HG02938 (cell line): ENCODE results near the gene PARD6G.

ENCODE experiments used
- ATAC-seq: cut with Tn5 transposase; IDR thresholded peaks from one replicate; pipeline ENCODE4 v1.9.1; 2021; ENCODE audit warnings: mild to moderate bottlenecking, moderate library complexity; ENCODE audit not compliant: unreplicated experiment

PARD6G gene

DNA sequence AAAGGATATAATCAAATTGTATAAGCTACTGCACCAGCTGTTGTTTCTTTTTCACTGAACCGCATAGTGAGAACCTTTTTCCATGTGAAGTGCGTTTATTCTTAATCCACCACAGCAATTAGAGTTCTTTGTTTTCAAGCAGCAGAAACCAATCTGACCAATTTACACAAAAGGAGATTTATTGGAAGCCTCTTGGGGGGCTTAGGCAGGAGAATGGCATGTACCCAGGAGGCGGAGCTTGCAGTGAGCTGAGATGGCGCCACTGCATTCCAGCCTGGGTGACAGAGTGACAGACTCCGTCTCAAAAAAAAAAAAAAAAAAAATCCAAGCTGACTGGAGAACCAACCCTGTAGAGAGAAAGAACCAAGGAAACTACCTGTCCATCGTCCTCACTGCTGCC, 128.2 kb downstream of the PARD6G start:
- no peak for ATAC-seq

DNA sequence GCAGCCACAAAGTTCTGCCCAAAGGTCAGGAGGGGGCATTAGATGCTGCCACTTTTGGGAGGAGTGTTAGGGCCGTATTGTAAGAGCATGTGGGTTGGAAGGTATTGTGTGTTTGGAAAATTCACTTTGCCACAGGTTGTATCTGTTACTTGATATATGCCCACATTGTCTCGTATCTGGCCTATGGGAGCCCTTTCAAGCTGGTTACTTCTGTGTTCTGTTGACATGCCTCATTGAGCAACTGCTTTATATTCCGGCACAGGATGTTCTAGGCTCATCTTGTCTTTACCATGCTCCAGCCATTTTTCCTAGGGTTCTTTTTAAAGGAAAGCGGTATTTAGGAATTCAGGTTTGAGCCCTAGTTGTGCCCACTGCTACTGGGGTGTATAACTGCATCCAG, 132.3 kb downstream of the PARD6G start:
- ATAC-seq = no peak

DNA sequence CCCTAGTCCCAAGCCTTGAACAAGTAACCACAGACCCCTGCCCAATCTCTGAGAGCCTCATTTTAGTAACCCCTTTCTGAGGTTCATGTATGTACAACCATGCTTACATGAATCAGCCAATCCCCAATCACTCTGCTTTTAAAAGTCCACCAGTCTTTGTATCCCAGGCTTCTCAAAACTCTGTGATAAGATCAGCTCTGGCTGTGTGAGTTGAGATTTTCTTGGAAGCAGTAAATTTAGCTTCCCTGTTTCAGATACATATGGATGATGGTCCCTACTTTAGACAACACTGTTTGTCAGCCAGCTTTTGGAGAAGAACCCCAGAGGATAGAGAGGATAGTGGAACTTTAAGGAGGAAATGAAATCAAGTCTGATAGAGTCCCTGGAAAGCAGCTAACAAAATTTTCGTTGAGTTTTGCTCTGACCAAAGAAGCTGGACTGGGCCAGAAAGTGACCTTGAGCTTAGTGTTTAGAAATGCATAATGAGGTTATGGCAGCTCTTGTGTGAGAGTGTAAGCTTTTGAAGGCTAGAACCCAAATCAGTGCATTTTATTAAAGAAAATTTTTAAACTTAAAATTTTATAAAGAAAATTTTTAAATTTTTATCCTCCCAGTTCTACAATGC, 134.6 kb downstream of the PARD6G start:
- no peak for ATAC-seq

DNA sequence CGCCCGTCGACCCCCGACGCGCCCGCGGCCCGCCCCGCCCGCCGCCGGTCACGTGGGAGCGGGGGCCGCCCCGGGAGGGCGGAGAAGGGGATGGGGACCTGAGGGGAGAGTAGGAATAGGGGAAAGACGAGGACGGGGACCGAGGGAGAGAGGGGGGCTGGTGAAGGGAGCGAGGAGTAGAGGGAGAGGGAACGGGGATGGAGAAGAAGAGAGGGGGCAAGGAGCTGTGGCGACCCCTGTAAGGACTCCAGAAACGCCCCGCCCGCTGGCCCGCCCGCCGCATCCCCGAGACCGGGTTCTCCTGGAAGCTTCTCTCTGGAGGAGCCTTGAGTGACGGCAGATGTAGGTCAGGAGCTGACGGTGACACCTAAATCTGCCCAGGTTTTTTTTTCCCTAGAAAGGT, 137.6 kb downstream of the PARD6G start:
- ATAC-seq = peak; percentile 13

DNA sequence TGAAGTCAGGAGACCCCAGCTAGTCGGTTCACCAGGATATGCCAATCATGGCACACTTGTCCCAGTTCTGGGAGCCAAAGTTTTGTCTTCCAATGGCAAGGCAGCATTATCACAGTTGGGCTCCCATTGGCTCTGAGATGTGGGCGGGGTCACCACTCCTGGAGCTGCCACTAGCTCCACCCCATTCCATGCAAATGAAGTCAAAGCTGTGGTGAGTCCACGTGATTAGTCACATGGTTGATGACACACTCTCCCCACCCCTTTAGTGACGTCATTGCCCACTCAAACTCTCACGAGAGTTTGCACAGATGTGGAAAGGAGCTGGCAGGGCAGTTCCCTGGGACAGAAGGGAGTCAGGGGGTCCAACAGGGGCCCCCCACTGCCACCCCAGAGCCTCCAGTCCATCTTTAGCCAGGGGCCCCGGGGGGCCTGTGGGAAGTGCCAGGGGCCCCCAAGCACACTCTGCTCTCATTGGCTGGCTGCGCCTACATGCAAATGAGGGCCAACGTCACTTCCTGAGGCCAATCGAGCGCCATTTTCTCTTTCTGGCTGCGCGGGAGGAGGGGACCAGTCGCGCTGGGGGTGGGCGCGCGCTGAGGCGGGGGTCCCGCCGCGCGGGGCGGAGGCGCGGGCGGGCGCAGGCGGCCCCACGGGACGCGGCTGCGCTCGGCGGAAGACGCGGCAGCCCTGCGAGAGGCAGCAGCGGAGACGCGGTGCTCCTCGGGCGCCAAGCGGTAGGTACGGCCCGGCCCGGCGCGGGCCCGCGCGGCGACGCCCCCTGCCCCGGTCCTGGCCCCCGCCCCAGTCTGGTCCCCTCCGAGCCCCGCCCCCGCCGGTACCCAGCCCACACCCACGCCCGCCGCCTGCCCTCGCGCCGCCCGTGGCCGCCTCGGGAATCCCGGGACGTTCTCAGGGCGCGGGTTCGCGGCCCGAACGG, 138.3 kb downstream of the PARD6G start, which contains the start of gene ADNP2:
Gene ADNP2 (plus strand): TSS at position 524 of the 937 bp plus-strand sequence. CDS start 8,281 bp downstream, outside the sequence.
- peak; percentile 69 for ATAC-seq

DNA sequence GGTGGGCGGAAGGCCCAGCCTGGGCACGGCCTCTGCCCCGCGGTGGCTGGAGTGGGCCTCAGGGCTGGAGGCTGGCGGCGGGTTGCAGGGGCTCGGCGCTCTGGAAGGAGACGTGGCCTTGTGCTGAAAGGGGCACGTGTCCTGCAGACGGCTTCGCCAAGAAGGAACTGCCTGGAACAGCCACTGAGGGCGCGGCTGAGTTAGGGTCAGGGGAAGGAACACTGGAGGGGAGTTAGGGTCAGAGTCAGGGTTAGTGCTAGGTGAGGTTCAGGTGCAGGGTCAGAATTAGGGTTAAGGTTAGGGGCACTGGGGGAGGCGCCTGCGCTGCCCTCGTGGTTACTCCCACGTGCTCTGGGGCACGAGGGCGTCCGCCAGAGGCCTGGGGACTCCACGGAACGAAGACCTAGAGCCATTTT, 139.2 kb downstream of the PARD6G start:
- no peak for ATAC-seq

DNA sequence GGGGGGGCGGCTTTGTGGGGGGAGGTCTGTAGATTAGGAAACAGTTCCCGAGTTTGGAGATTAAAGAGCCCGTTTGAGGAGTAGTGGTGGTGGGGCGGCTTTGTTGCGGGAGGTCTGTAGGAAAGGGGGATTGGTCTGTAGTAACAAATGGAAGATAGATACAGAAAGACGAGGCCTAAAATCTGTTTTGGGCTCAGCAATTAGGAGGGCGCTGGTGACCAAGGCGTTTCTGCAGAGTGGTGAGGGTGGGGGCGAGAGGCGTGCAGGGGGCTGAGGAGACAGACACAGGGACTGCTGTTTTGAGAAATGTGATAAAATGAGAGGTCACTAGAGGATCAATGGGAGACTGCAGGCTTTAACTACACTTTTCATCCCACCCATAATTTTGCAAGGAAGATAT, 139.9 kb downstream of the PARD6G start:
- ATAC-seq = no peak
